ENCODE measurements around the gene SKAP1. TPM values are rescaled to one million over a fixed set of nuclear protein-coding genes. Genes with fewer than 3 reads are reported as not detected.

SKAP1 gene
- total and polyA plus RNA-seq, 8 donors, result 1.2 to 3.0 (median 1.8) TPM

GRCh38 chr17:48121923-48122664 lies 307.9 kb downstream of the SKAP1 start:
- peaks cover 0 to 99% of the 10 kb centered on the region in 2 donors for H3K36me3 ChIP-seq
- intact Hi-C loops (cut with DNase I), result loop anchor here in 1 of 2 donors (10.0 kb wide), 1 partner anchor 97 kb away; no protein-coding TSS in a partner anchor
- ATAC-seq (no peak), DNase-seq (no peak)
- no peak overlapping the region for H3K4me3 ChIP-seq
- H3K27me3 ChIP-seq, result no peaks in the 10 kb centered on the region
- no peaks in the 10 kb centered on the region for H3K4me1 ChIP-seq
- TF ChIP-seq, protein P1, sequence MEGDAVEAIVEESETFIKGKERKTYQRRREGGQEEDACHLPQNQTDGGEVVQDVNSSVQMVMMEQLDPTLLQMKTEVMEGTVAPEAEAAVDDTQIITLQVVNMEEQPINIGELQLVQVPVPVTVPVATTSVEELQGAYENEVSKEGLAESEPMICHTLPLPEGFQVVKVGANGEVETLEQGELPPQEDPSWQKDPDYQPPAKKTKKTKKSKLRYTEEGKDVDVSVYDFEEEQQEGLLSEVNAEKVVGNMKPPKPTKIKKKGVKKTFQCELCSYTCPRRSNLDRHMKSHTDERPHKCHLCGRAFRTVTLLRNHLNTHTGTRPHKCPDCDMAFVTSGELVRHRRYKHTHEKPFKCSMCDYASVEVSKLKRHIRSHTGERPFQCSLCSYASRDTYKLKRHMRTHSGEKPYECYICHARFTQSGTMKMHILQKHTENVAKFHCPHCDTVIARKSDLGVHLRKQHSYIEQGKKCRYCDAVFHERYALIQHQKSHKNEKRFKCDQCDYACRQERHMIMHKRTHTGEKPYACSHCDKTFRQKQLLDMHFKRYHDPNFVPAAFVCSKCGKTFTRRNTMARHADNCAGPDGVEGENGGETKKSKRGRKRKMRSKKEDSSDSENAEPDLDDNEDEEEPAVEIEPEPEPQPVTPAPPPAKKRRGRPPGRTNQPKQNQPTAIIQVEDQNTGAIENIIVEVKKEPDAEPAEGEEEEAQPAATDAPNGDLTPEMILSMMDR (IDR thresholded peaks at IDR 0.05), result no peak
- no peaks in the 10 kb centered on the region for H3K9me3 ChIP-seq
- no peak overlapping the region for H3K27ac ChIP-seq

DNA sequence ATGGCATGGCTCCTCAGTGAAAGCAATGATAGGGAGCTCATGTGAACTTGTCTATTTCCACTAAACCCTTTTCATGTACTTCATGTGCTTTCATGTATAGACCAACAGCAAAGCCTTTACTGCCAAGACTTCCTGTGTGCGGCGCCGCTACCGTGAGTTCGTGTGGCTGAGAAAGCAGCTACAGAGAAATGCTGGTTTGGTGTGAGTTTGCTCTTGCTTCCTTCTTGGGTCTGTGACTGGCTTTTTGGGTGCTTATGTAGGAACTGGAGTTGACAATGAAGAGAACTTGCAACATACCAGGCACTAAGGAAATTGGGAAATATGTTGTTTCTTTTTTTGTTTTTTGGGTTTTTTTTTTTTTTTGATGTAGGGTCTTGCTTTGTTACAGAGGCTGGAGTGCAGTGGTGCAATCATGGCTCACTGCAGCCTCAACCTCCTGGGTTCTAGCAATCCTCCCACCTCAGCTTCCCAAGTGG lies 316.8 kb downstream of the SKAP1 start:
- DNase-seq (no peak), ATAC-seq (peak; percentile 58)
- TF ChIP-seq, protein P1 (IDR thresholded peaks at IDR 0.05), result no peak
- peaks cover 0 to 52% of the 10 kb centered on the region in 2 donors for H3K36me3 ChIP-seq
- H3K9me3 ChIP-seq, result no peaks in the 10 kb centered on the region
- intact Hi-C loops (cut with DNase I), result no loop called here
- H3K27ac ChIP-seq, result peak overlapping the region; percentile 50 to 92
- H3K4me3 ChIP-seq, result no peak overlapping the region
- H3K4me1 ChIP-seq, result peaks cover 5 to 59% of the 10 kb centered on the region in 2 donors
- no peaks in the 10 kb centered on the region for H3K27me3 ChIP-seq

DNA sequence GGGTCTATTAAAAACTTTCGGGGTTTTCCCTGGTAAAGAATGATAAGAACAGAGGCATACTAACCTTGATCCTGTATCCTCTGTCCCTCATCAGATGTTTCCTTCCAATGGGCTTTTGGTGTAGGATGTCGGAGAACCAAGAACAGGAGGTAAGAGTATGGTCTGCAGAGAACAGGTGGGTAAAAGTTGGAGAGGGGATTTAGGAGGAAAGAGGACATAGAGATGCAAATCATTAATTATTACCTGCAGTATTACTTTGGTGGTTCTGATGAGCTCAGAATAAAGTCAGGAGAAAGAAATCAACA lies 318.1 kb downstream of the SKAP1 start:
- Histone ChIP-seq H3K27me3 (no peaks in the 10 kb centered on the region), H3K36me3 (peaks cover 0 to 39% of the 10 kb centered on the region in 2 donors), H3K4me3 (no peak overlapping the region), H3K9me3 (no peaks in the 10 kb centered on the region), H3K27ac (peak overlapping the region in 1 of 2 donors; percentile 92), H3K4me1 (peaks cover 6 to 62% of the 10 kb centered on the region in 2 donors)
- DNase-seq (no peak), ATAC-seq (no peak)
- intact Hi-C loops (cut with DNase I), result no loop called here
- TF ChIP-seq, protein P1 (IDR thresholded peaks at IDR 0.05), result no peak

DNA sequence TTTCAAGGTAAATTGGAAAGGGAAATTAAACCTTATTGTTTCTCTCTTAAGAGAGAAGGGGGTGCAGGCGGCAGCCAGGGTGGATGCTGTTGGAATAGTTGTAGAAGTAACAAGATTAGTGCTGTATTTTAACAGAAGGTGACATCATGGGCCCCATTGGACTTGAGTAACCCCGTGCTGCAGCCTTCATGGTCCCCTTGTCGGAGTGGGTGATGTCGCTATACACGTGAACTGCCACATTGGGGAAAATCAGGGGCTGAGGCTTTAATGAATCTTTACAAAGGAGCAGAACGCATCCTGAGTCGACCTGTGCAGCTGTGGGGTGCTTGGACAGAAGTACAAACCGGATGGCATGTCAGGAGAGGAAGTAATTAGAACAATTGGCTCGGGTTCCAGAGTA lies 319.3 kb downstream of the SKAP1 start:
- H3K9me3 ChIP-seq, result no peaks in the 10 kb centered on the region
- peaks cover 0 to 28% of the 10 kb centered on the region in 2 donors for H3K36me3 ChIP-seq
- no peaks in the 10 kb centered on the region for H3K27me3 ChIP-seq
- TF ChIP-seq, protein P1 (IDR thresholded peaks at IDR 0.05), result no peak
- peak overlapping the region in 1 of 2 donors; percentile 33 for H3K27ac ChIP-seq
- ATAC-seq, result no peak
- H3K4me3 ChIP-seq, result no peak overlapping the region
- DNase-seq, result no peak
- peaks cover 9 to 71% of the 10 kb centered on the region in 2 donors for H3K4me1 ChIP-seq
- intact Hi-C loops (cut with DNase I), result no loop called here

DNA sequence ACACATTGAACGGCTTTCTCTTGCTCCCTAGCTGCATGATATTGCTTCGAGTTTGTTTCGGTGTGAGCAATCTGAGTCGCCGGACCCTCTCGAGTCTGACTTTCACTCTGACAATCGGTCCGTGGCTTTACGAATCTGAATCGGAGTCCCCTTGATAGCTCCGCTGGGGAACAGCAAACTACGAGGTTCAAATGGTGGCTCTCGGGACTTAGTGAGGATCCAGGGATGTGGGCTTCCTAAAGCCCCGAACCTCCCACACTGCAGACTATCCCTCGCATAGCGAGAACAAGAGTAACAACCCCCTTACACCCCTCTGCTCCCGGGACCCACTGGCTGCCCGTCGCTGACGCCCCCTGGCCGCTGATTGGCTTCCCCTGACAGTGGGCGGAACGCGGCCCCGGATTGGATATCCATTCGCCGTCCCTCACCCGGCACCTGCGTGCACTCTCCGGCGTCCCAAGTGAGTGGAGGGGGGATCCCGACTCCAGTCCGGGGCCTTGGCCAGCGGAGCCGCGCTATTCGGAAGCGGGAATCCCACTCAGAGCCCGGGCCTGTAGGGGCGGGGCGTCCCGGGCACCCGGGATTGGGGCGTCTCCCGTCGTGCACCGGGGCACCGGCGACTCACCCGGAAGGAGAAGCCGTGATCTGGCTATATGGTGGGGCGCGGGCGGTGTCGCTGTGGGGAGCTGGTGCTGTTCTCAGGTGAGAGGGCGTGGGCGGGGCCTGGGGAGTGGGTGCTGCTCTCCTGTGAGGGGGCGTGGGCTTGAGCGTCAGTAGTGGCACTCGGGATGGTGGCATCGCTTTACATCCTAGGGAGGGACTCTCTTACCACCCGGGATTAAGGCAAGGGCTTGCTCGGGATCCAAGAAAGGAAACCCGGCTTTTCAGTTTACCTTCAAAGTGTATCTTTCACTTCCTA lies 322.6 kb downstream of the SKAP1 start, which contains the start of gene SNX11:
Gene SNX11, plus strand, starts transcription at position 630 of the 919 bp plus-strand sequence. CDS start 4,278 bp downstream, outside the sequence.
- TF ChIP-seq, protein P1 (IDR thresholded peaks at IDR 0.05), result no peak
- intact Hi-C loops (cut with DNase I), result no loop called here
- ATAC-seq, result peak; percentile 97

More for the DNA sequence above, 322.6 kb downstream of the SKAP1 start, which contains the start of gene SNX11:
- Histone ChIP-seq H3K27me3 (no peaks in the 10 kb centered on the region), H3K36me3 (no peaks in the 10 kb centered on the region), H3K9me3 (peaks cover 0 to 4% of the 10 kb centered on the region in 2 donors), H3K27ac (peak within 1 kb of the TSS; percentile 91 to 95), H3K4me1 (peaks cover 9 to 56% of the 10 kb centered on the region in 2 donors), H3K4me3 (peak within 1 kb of the TSS; percentile 63 to 82)
- peak; percentile 85 to 97 (median 92) for DNase-seq
